Esophagus muscularis mucosa (tissue), 3 donors: ENCODE data around the gene COL12A1.

Source experiments
- POLR2A ChIP-seq: fragments of 450-650 bp; IDR thresholded peaks from one replicate; pipeline ENCODE4 v1.6.1; 2017; ENCODE audit warnings: antibody characterized with exemption, moderate library complexity, mild to moderate bottlenecking, low read depth
- TF ChIP-seq, protein P1 (sequence below), 3 experiments: fragments of 200-600 bp in 2 of 3; fragments of 450-650 bp in 1 of 3; sonication (generic) in 2 of 3; IDR thresholded peaks; one replicate each; pipeline ENCODE4 v1.5.1; 2017 to 2019; ENCODE audit warnings: antibody characterized with exemption in 3 of 3, mild to moderate bottlenecking in 2 of 3, moderate library complexity in 1 of 3

DNA sequence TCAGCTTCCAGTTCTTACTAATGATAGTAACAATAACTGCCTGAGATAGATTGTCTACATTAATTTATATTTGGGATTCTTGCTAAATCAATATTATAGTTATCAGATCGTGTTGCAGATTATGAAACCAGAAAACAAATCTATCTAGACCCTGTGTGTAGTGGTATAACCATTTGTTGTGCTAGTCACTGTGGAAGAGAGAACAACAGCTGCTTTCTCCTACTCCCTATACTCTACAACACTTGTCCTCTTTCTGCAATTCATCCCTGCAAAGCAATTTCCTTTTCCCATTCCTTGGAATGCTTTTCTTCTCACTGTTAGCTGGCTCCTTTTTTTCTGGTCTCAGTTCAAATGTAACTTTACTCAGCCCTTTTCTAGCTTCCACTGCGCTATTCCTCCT lies 29.4 kb upstream of the COL12A1 start:
- TF ChIP-seq, protein P1, sequence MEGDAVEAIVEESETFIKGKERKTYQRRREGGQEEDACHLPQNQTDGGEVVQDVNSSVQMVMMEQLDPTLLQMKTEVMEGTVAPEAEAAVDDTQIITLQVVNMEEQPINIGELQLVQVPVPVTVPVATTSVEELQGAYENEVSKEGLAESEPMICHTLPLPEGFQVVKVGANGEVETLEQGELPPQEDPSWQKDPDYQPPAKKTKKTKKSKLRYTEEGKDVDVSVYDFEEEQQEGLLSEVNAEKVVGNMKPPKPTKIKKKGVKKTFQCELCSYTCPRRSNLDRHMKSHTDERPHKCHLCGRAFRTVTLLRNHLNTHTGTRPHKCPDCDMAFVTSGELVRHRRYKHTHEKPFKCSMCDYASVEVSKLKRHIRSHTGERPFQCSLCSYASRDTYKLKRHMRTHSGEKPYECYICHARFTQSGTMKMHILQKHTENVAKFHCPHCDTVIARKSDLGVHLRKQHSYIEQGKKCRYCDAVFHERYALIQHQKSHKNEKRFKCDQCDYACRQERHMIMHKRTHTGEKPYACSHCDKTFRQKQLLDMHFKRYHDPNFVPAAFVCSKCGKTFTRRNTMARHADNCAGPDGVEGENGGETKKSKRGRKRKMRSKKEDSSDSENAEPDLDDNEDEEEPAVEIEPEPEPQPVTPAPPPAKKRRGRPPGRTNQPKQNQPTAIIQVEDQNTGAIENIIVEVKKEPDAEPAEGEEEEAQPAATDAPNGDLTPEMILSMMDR (IDR thresholded peaks at IDR 0.05) = no peak
- TF ChIP-seq POLR2A = no peak
